HG03196 (cell line): ENCODE results near the gene C1QTNF3.
"Not testable (repeated sequence)": the region's sequence is repeated elsewhere in the genome, so short reads cannot be mapped to it uniquely, and the experiment has no call there.

Source experiments
- ATAC-seq: cut with Tn5 transposase; IDR thresholded peaks from one replicate; pipeline ENCODE4 v1.9.1; 2021; ENCODE audit not compliant: unreplicated experiment

The C1QTNF3 gene

GRCh38 chr5:34053133-34053532, 10.1 kb upstream of the C1QTNF3 start:
- ATAC-seq = no peak

- ATAC-seq = no peak
Observed at GRCh38 chr5:34051374-34051980, 8.5 kb upstream of the C1QTNF3 start.

- ATAC-seq = no peak
Observed at GRCh38 chr5:34047774-34048572, 5.0 kb upstream of the C1QTNF3 start.

- ATAC-seq = no peak
Observed at GRCh38 chr5:34047143-34047542, 4.1 kb upstream of the C1QTNF3 start.

GRCh38 chr5:34045996-34046395, 3.0 kb upstream of the C1QTNF3 start:
- no peak for ATAC-seq

GRCh38 chr5:34045023-34045422, 2.0 kb upstream of the C1QTNF3 start:
- no peak for ATAC-seq

GRCh38 chr5:34042321-34042720, 692 bp downstream of the C1QTNF3 start:
- ATAC-seq = no peak

- peak; percentile 52 for ATAC-seq
Observed at GRCh38 chr5:34041247-34041972, 1.6 kb downstream of the C1QTNF3 start.

GRCh38 chr5:34040472-34040871, 2.5 kb downstream of the C1QTNF3 start:
- ATAC-seq = no peak

GRCh38 chr5:34039398-34040157, 3.4 kb downstream of the C1QTNF3 start:
- no peak for ATAC-seq

- no peak for ATAC-seq
Observed at GRCh38 chr5:34038838-34039237, 4.2 kb downstream of the C1QTNF3 start.

GRCh38 chr5:34038390-34038789, 4.6 kb downstream of the C1QTNF3 start:
- ATAC-seq = no peak

GRCh38 chr5:34037726-34038125, 5.3 kb downstream of the C1QTNF3 start:
- no peak for ATAC-seq

- no peak for ATAC-seq
Observed at GRCh38 chr5:34035756-34036155, 7.3 kb downstream of the C1QTNF3 start.

- ATAC-seq = peak; percentile 87
Observed at GRCh38 chr5:34034534-34035327, 8.3 kb downstream of the C1QTNF3 start.

- no peak for ATAC-seq
Observed at GRCh38 chr5:34031966-34032365, 11.0 kb downstream of the C1QTNF3 start.

GRCh38 chr5:34031117-34031516, 11.9 kb downstream of the C1QTNF3 start:
- ATAC-seq = no peak

GRCh38 chr5:34030585-34030984, 12.4 kb downstream of the C1QTNF3 start:
- not testable (repeated sequence) for ATAC-seq

GRCh38 chr5:34030048-34030447, 13.0 kb downstream of the C1QTNF3 start:
- ATAC-seq = no peak

GRCh38 chr5:34028349-34028748, 14.7 kb downstream of the C1QTNF3 start:
- ATAC-seq = no peak
